Measurements from ENCODE around the gene SERINC2. TPM values are rescaled to one million over a fixed set of nuclear protein-coding genes. Genes with fewer than 3 reads are reported as not detected.

SERINC2 gene
- total and polyA plus RNA-seq, 2 of the 8 experiments (the other 6 are each of a cell fraction or from before 2014, with no cell fraction given): 31.4 to 60.0 TPM

DNA sequence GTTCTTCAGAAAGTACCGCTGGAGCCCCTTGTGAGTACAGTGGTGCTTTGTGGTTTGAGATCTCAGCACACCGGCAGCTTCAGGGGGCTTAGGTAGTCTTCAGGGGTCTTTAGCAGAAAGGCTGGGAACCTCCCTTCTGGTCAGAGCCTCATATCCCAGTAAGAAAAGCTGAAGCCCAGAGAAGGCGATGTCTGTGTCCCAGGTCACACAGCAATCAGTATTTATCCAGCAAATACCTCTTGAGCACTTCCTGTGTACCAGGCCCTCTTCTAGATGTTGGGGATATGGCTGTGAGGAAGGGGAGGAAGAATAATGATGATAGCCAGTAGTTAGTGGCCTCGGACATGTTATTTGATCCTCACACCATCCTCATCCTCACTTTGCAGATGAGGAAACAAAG, 14.3 kb downstream of the SERINC2 start (continued):
- no peak for TF ChIP-seq SAP30 (IDR thresholded peaks at IDR 0.05; ENCODE audit: insufficient read depth, insufficient replicate concordance, low read length)
